Stomach (tissue), 4 donors: Measurements from ENCODE around the gene KCNH8.

Source experiments
- CTCF ChIP-seq, 7 experiments: fragments of 450-650 bp in 4 of 7; fragments of 200-600 bp in 3 of 7; sonication (generic) in 3 of 7; IDR thresholded peaks; one replicate each; pipeline ENCODE4 v1.5.1; 2016 to 2019; ENCODE audit warnings: antibody characterized with exemption in 7 of 7, control low read depth in 2 of 7, mild to moderate bottlenecking in 1 of 7
- EP300 ChIP-seq: sonication (generic); formaldehyde crosslinking; IDR thresholded peaks from one replicate; pipeline ENCODE4 v1.6.1; 2017; ENCODE audit warnings: antibody characterized with exemption
- POLR2AphosphoS5 ChIP-seq, 3 donors: sonication (generic); formaldehyde crosslinking; IDR thresholded peaks; one replicate each; pipeline ENCODE4 v1.6.1; 2016; ENCODE audit warnings: antibody characterized with exemption in 3 of 3

- TF ChIP-seq CTCF (IDR thresholded peaks at IDR 0.05) (no peak), POLR2AphosphoS5 (IDR thresholded peaks at IDR 0.05) (no peak), EP300 (no peak)
Measured at GRCh38 chr3:19221081-19221480, 72.8 kb downstream of the KCNH8 start.
